ENCODE data around the gene PAPOLA.

Gene PAPOLA

GRCh38 chr14:96587823-96588385 is 85.7 kb downstream of the PAPOLA start:
- DNase-seq: no peak

DNA sequence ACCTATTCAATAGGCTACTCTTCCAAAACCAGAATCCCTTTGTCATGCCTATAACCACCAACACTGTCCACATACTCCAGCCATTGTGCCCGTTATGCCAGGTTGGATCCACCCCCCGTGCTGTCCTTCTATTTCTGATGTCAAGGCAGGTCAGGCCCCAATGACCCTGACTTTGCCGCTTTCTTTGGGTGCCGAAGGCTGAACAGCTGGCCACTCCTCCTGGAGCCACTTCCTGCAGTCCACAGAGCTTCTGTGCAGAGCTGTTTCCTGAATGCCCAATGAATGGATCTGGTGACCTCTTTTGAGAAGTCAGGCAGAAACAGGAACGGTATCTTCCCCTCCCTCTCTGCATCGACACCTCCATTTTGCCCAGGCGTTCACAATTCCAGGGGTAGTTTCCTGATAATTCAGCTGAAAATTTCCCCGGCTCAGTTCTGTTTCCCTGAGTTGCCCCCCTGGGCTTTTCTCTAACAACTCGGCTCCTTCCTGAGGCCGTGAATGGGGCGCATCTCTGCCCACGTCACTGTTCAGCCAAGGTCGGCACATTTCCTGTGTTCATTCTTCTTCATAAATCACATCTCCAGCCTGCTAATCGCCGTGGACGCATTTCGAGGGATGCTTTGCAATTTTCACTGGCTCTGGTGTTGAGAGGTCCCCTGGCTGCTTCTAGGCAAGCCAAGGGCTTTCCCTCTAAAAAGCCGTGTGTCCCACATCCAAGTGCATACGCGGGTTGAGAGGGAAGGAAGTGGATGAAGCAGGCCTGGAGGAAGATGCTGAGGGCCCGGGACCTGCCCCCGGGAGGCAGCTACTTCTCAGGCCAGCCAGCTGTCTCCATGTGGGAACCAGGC is 86.5 kb downstream of the PAPOLA start:
- DNase-seq: no peak

DNA sequence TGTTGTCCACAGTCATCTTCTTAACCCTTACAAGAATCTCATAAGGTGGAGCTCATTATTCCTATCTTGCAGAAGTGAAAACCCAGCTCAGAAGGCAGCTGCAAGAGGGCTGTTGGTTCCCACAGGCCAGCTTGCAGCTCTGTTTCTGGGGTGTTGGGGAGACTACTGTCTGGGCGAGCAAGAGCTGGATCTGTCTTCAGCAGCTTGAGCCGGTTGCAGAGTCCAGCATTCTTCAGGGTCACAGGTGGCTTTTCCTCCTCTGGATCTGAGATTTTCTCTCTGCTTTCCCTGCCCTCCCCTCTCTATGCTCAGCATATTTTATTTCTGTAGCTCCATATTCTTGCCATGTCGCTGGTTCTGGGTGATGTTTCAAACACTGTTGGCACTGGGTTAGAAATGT is 87.4 kb downstream of the PAPOLA start:
- DNase-seq: no peak

- no peak for DNase-seq
These were observed 88.1 kb downstream of the PAPOLA start for GRCh38 chr14:96590190-96590864.

DNA sequence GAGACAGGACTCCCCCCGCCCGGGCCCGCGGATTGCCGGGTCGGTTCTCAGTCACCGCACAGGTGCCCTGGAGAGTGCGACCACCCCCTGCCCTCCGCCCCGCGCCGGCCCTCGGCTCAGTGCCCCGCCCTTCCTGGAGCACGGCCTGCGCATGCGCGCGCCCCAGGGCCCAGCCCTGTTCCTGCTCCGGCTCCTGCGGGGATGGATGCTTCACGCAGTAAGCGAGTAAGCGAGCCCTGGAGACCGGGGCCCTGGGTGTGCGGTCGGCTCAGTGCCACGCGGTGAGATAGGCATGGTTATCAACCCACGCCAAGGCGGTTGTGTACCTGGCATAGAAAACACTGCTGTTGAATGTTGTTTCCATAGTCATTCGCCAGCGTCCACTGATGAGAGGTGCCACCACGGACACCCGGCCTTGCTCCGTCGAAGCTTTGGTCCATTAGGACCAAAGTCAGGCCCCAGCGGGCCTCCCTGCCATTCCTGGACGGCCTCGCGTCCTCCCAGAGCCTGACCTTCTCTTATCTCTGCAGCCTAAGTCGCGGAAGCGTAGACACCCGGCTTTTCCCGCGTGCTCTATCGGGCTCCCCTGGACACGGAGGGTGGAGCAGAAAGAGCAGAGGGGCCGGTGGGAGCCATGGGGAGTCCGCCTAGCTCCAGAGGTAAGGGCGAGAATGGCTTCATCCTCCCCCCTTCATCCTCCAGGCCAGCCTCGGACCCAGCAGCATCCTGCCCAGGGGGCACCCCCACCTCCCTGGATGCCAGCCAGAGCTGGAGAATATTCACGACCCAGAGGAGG is 90.6 kb downstream of the PAPOLA start:
- DNase-seq: no peak

DNA sequence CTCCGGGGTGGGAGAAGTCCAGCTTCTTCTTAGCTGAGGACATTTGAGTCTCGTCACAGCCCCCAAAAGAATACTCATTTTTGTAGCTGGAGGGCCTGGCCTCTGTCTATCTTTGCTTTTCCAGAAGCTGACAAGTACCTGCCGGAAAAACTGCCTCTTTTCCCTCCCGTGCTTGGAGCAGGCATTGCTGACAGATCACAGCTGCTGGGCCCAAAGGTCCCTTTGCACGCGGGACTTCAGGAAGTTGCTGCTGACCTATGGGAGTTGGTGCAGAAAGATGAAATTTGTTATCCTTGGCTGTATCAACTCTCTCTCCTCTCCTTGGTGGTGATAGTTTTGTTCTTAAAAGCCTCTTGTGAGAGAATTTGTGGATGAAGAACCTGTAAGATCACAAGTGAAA is 92.8 kb downstream of the PAPOLA start:
- DNase-seq: no peak

GRCh38 chr14:96597680-96598079 is 95.5 kb downstream of the PAPOLA start:
- no peak for DNase-seq

- DNase-seq: no peak
These were observed 96.2 kb downstream of the PAPOLA start for GRCh38 chr14:96598332-96598928.

GRCh38 chr14:96599076-96599475 is 96.9 kb downstream of the PAPOLA start:
- no peak for DNase-seq

- DNase-seq: no peak
These were observed 100.0 kb downstream of the PAPOLA start for GRCh38 chr14:96602186-96602585.

DNA sequence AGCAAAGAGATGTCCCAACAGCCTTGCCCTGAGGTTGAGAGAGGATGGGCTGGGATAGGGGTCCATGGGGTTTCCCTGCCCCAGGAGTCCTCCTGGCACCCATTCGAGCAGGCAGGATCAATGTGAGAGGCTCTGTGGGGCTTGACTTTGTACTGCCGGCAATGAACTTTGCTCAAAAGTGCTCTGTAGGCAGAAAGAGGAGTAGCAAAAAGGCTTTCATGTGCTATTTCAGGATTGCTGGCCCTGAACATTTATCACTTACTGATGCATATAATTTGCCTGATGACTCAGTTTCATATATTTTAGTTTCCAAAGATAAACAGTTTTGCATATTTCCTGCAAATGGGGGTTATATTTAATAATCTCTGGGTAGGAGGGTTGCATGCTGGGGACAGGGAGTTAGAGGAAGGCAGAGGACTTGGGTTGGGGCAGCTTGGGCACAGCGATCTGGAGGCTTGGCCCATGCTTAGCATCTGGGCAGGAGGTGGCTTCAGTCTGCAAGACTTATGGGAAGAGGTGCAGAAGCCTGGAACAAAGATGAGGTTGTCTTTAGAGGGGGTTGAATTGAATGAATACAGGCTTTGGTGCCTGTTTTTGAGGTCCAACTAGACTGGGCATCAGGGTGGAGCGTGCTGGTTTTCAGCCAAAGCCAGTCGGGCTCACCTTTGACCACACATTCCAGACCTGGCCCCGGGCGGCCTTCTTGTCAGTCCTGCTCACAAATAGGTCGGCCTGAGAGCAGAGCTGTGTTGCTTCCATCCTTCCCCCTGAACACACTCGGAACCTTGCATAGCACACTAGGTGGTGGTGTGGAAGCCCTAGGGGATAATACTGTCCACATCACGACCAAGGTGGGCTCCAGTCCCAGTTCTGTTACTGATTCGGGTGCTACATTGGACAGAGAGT is 101.4 kb downstream of the PAPOLA start:
- no peak for DNase-seq

DNA sequence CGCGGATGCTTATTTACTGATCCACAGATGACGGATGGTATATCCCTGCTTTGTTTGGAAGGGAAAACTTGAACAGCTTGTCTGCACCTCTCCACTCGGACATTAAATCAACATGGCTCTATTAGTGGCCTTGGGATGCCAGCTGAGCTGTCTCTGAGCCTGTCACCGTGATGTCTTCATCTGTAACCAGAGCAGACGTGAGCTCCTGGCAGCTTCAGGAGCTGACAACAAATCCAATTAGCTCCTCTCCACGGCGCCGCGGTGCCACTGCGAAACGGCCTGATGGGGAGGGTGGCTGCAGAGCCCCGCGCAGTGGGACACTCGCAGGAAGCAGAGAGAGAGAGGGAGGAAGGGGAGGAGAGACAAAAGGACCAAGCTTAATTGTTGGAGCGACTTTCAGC is 112.3 kb downstream of the PAPOLA start:
- peak; percentile 99 for DNase-seq

DNA sequence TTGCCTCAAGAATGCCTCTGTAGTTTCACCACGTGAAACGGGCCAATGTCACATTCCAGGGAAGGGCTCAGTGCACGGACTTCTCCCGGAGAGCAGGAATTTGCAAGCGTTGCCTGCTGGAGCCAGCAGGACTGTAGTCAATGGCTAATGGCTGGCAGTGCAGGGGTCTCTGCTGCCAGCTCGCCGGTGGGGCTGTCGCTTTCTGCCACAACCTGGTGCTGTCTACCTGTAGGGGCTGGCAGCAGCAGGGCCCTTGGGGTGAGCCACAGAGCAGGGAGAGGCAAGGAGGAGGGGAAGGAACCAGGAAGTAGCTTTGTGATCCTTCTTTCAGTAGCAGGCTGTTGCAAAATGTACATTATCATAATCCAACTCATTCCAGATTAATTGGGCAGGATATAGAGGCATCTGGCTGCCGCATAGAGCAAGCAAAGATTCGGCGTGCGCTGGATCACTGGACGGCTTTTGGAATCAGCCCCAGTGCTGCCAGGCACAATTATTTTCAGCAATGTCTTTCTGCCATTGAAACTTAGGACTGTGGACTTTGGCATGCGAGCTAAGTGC is 114.1 kb downstream of the PAPOLA start:
- DNase-seq: peak; percentile 26
